HL-60/S4 (cell line): ENCODE data around the gene EPB41L5.
"Not testable (repeated sequence)": the region's sequence is repeated elsewhere in the genome, so short reads cannot be mapped to it uniquely, and the experiment has no call there.

Experiments used
- in situ Hi-C: fragments of 300-500 bp; cut with MboI; formaldehyde crosslinking; loops from 2 replicates; pipeline ENCODE4 v1.14.3; 2022; ENCODE audit warnings: low sequenced_read_pairs

Gene EPB41L5

DNA sequence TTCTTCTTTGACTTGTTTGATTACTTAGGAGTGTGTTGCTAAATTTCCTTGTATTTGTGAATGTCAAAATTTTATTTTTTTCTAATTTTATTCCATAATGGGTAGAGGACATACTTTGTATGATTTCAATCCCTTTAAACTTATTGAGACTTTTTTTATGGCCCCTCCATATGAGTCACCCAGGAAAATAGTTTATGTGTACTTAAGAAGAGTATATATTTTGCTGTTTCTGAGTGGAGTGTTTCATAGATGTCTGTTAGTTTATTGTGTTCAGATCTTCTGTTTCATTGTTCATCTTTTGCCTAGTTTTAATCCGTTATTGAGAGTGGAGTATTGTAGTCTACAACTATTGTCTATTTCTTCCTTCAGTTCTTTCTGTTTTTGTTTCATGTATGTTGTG lies 81.9 kb downstream of the EPB41L5 start:
- in situ Hi-C loops: no loop called here

DNA sequence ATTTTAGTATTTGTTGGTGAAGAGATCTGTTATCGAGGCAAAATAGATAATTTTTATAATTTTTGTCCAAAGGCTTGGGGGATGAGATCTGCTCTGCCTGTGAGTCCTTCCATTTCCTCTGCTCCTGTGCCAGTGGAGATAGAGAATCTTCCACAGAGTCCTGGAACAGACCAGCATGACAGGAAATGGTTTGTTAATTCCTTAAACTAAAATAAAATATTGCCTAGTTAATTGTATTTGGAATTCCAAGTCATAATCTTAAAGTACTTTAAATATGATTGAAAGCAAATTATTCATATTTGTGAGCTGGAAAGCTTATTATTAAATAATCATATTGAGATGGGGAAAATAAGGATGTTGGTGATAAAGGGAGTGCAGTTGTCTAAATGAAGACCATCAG lies 87.8 kb downstream of the EPB41L5 start:
- in situ Hi-C loops: no loop called here

GRCh38 chr2:120103723-120104467 lies 91.0 kb downstream of the EPB41L5 start:
- in situ Hi-C loops: no loop called here

DNA sequence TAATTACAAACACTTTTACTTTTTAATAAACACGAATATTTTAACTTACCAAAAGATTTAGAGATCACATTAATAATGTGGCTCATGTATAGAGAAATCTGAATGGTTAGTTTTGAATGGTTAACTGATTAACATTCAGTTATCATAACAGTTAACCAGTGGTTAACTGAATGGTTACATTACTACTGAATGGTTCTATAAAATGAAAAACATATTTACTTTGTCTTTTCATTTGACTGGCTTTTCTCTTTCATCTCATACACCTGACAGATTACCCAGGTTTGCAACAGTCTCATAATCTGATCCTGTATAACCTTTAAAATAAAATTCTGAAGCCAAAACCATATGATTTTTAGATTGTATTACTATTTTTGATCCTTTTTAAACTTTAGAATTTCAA lies 91.9 kb downstream of the EPB41L5 start:
- in situ Hi-C loops: no loop called here

GRCh38 chr2:120105360-120105759 lies 92.5 kb downstream of the EPB41L5 start:
- in situ Hi-C loops: no loop called here

GRCh38 chr2:120108049-120108448 lies 95.2 kb downstream of the EPB41L5 start:
- in situ Hi-C loops: no loop called here

GRCh38 chr2:120108749-120109148 lies 95.9 kb downstream of the EPB41L5 start:
- in situ Hi-C loops: no loop called here

DNA sequence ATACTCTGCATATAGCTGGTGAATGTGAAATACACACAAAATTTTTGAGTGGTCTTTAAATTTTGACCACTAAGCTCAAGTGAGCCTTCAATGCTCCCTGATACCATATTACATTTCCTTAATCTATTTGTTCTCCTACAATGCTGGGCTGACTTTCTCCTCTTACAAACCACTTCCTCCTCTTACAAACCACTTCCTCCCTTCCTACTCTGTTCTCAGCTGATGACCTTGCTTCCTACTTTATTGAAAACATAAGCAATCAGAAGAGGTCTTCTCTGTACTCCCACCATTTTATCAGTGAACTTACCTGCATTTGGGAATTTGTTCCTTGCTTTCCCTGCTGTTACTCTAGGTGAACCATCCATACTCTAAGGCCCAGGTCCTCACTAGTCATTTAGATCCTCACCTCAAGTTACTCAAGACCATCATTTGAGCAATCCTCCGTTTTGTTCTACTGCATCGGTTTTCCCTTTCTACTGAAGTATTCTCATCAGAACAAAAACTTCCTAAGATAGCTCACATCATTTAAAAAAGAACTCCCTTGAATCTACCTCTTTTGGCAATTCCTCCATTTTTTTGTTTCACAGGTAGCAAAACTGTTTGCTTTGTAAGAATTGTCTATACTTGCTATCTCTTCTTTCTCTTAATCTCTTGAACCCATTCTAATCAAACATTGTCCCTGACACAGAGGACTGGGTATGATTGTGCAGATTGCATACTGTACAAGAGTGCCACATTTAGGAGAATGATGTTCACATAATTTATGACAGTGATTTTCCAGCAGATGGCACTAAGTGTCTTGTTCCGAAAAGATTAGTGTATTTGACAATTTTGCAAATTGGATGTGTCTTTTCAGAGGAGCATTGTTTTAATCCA lies 96.5 kb downstream of the EPB41L5 start:
- in situ Hi-C loops: no loop called here

GRCh38 chr2:120110062-120110362 lies 97.1 kb downstream of the EPB41L5 start:
- in situ Hi-C loops: no loop called here

GRCh38 chr2:120110507-120110906 lies 97.6 kb downstream of the EPB41L5 start:
- in situ Hi-C loops: no loop called here

DNA sequence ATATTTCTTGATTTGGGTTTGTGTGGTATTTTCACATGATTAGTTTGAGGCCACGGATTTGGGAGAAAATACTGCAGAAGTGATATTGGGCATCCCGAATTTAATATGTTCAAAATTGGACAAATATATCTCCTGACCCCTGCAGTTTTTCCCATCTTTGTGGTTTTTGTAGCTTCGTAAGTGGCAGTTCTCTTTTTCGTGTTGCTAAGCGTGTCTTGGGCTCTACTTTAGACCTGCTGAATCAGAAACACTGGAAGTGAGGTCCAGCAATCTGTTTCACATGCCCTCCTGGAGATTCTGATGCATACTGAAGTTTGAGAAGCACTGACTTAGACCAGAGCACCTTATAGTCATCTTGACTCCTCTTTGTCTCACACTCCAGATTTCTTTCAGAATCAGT lies 98.3 kb downstream of the EPB41L5 start:
- in situ Hi-C loops: no loop called here

DNA sequence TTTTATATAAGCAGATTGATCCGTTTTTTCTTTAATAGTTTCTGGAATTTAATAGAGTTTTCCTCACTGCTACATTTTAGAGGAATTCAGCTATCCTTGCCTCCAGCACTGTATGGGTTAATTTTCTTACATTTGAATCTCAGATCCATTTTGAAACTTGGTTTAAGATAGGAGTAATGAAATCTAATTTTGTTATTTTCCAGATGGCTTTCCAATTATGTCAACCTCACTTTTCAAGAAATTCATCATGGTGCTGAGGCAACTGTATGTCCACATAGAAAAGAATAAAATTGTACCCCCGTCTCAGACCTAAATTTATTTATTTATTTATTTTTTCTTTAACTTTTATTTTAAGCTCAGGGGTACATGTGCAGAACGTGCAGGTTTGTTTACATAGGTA lies 105.1 kb downstream of the EPB41L5 start:
- in situ Hi-C loops: no loop called here

GRCh38 chr2:120118471-120118870 lies 105.6 kb downstream of the EPB41L5 start:
- in situ Hi-C loops: no loop called here

- in situ Hi-C loops: not testable (repeated sequence)
Observed at GRCh38 chr2:120121337-120121736, 108.5 kb downstream of the EPB41L5 start.

- in situ Hi-C loops: no loop called here
Observed at GRCh38 chr2:120123090-120123489, 110.2 kb downstream of the EPB41L5 start.

DNA sequence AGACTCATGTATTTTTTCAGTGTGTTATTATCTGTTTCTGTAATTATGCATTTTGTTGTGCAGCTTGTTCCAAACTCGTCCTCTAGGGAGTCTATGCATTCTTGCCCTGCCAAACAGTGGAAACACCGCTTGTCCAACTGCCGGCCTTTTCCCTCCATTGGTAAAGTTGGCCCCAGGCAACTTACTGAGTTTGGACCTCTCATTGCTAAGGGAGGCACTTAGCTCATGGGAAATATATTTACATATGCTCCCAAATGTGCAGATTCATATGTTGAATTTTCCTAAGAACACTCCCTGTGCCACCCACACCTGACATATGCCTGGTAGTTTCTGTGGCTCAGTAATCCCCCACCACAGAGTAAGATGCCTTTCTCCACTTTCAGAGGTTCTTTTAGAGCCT lies 112.3 kb downstream of the EPB41L5 start:
- in situ Hi-C loops: no loop called here

DNA sequence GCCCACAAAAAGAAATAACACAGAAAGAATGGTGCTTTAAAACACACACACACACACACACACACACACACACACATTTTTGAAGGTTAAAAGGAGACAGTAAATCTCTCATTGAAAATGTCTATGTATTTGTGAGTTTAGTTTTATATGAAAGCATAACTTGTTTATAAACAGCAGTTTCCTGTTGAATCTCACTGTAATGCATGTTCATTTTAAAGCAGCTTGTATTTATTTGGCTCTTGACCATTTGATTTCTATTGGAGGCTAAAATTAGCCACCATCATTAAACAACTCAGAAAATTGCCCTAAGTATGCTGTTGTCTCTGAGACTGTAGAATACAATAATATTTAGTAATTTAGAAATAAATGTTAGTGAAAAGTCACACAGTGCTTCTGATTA lies 115.3 kb downstream of the EPB41L5 start:
- in situ Hi-C loops: no loop called here

DNA sequence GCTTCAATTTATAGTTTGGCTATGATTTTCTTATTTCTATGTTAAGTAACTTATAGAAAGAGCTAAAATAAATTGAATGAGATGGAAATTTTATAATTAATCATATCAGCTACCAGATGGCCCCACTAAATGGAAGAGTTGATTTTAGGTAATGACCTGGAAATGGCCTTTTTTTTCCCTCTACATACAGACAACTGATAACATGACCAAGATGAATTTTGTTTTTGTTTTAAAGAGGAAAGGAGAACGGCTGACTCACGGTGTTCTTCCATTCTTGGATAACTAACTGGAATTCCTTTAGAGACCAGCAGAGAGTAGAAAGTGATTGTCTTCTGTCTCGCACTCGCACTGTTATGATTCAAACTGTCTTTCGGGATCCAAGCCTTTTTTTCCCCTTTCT lies 119.3 kb downstream of the EPB41L5 start:
- in situ Hi-C loops: no loop called here

GRCh38 chr2:120132691-120133090 lies 119.8 kb downstream of the EPB41L5 start:
- in situ Hi-C loops: no loop called here

DNA sequence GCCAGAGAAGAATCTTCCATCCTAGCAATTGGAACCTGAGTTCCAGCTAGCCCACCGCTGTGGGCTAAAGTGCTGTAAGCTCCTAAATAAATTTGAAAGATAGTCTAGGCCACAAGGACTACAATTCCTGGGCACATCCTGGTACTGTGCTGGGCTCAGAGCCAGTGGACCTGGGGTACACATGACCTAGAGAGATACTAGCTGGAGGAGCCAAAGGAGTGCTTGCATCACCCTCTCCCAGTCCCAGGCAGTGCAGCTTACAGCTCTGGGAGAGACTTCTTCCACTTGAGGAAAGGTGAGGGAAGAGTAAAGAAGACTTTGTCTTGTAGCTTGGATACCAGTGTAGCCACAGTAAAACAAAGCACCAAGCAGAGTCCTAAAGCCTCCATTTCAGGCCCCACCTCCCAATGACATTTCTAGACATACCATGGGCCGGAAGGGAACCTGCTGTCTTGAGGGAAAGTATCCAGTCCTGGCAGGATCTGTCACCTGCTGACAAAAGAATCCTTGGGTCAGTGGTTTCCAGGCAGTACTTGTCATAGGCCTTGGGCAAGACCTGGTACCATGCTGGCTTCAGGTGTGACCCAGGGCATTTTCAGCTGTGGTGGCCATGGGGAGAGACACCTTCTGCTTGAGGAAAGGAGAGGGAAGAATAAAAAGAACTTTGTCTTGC lies 120.8 kb downstream of the EPB41L5 start:
- in situ Hi-C loops: no loop called here

- in situ Hi-C loops: no loop called here
Observed at GRCh38 chr2:120134263-120134662, 121.4 kb downstream of the EPB41L5 start.

GRCh38 chr2:120135013-120135412 lies 122.1 kb downstream of the EPB41L5 start:
- in situ Hi-C loops: not testable (repeated sequence)
